ENCODE measurements around the gene ARHGAP33. TPM values are rescaled to one million over a fixed set of nuclear protein-coding genes. Genes with fewer than 3 reads are reported as not detected.

Gene ARHGAP33
- total RNA-seq, 1 experiment from 2014 or later: 19.5 TPM

GRCh38 chr19:35727053-35727955 is 48.1 kb upstream of the ARHGAP33 start:
- Histone ChIP-seq H3K23ac (ENCODE audit: insufficient read length, low read depth, low read length) (no peak overlapping the region), H4K8ac (replicated peaks; ENCODE audit: insufficient read length, low read depth, low read length) (no peak overlapping the region), H3K27me3 (ENCODE audit: insufficient read depth, low read length) (no peaks in the 10 kb centered on the region), H3K27ac (ENCODE audit: insufficient read length, low read depth, low read length) (no peak overlapping the region), H2AFZ (ENCODE audit: low read length) (no peak overlapping the region), H2BK120ac (ENCODE audit: low read depth, low read length, poor library complexity, severe bottlenecking) (no peak overlapping the region), H3K4me1 (ENCODE audit: insufficient read depth, low read length) (no peaks in the 10 kb centered on the region), H2BK12ac (ENCODE audit: insufficient read length, low read depth, low read length) (no peak overlapping the region), H3K56ac (ENCODE audit: insufficient read length, low read depth, low read length) (no peak overlapping the region), H4K20me1 (ENCODE audit: control insufficient read depth, insufficient read depth, insufficient read length) (no peaks in the 10 kb centered on the region), H3K79me2 (ENCODE audit: insufficient read depth, low read length) (no peaks in the 10 kb centered on the region), H3K18ac (ENCODE audit: insufficient read length, low read depth, low read length) (no peak overlapping the region), H3K79me1 (ENCODE audit: insufficient read depth, low read depth, low read length, poor library complexity, severe bottlenecking) (no peaks in the 10 kb centered on the region), H3K9ac (ENCODE audit: extremely low read depth, insufficient read length, low read length) (no peak overlapping the region), H3K4me2 (ENCODE audit: insufficient read depth, insufficient read length, low read length) (no peak overlapping the region), H4K5ac (ENCODE audit: insufficient read length, low read depth, low read length) (no peak overlapping the region), H2BK20ac (ENCODE audit: low read depth, low read length, poor library complexity, severe bottlenecking) (no peak overlapping the region), H3T11ph (ENCODE audit: low read length) (no peak overlapping the region), H3K9me3 (ENCODE audit: control insufficient read depth, low read depth, low read length) (no peaks in the 10 kb centered on the region), H3K23me2 (ENCODE audit: insufficient read length, low read depth, low read length, poor library complexity, severe bottlenecking) (no peaks in the 10 kb centered on the region), H4K91ac (ENCODE audit: insufficient read length, low read depth, low read length) (no peak overlapping the region), H3K14ac (ENCODE audit: insufficient read depth, low read length) (no peak overlapping the region), H2BK5ac (ENCODE audit: insufficient read length, low read length) (no peak overlapping the region), H2AK5ac (ENCODE audit: insufficient read length, low read length) (no peak overlapping the region), H2BK15ac (ENCODE audit: low read depth, low read length) (no peak overlapping the region), H3K4ac (ENCODE audit: low read depth, low read length) (no peak overlapping the region)
- H3K27me3 Mint-ChIP-seq (ENCODE audit: low read depth): no peaks in the 10 kb centered on the region; the same call in 1 of the 2 replicates
- TF ChIP-seq CTCF (conservative IDR thresholded peaks at IDR 0.05): no peak
- no CpG with 5 or more reads among the region's 25 CpGs for WGBS (ENCODE audit: extremely low coverage, insufficient read length, low lambda C conversion rate)
- H3K36me3 Mint-ChIP-seq (ENCODE audit: insufficient read depth in 1 of 3, low read depth in 3 of 3): peaks cover 67 to 94% (median 92%) of the 10 kb centered on the region in 3 experiments
- no peak overlapping the region for H3K27ac Mint-ChIP-seq
- no peak overlapping the region for H3K4me3 Mint-ChIP-seq
- no peaks in the 10 kb centered on the region for H3K4me1 Mint-ChIP-seq
- no peaks in the 10 kb centered on the region for H3K9me3 Mint-ChIP-seq
- DNase-seq: no peak

Data from H9 (cell line).